Globus pallidus (tissue), 1 donor: ENCODE results near the gene HS3ST1.

Experiments used
- DNase-seq: peaks from one replicate; pipeline ENCODE4 v3.0.0-alpha.2; 2015; ENCODE audit warnings: low spot score

Gene HS3ST1

DNA sequence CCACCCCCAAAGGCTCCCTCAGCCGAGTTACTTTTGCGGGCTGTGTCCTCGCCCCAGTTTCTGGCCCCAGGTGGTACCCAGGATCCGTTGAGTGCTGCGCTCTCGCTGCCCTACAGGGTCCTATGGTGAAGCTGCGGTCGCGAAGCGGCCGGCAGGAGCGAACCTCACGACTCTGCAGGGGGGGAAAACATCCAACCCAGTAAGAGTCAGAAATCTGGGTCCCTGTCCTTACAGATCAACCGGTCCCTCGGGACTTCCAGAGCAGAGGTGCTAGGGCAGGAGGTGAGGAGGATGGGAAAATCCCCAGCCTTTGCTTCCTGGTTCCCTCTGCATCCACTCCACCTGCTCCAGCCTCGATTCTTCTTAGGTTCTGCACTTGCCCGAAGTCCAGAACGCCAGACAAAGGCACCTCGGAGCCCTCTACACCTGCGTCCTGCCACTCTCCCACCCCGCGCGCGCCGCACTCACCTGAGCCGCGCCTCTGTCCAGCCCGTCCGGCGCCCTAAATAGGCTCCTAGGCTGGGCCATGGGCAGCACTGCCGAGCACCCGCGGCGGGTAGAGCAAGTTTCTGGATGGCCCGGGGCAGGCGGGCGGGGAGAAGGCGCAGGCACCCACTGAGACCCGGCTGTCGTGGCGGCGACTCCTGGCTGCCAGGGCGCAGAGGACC is at the start of gene HS3ST1:
TSS of gene HS3ST1 (minus strand) at position 664 of the 668 bp plus-strand sequence. CDS start 28,889 bp downstream, outside the sequence.
- no peak for DNase-seq

GRCh38 chr4:11475871-11476270 is 47.2 kb upstream of the HS3ST1 start:
- no peak for DNase-seq

DNA sequence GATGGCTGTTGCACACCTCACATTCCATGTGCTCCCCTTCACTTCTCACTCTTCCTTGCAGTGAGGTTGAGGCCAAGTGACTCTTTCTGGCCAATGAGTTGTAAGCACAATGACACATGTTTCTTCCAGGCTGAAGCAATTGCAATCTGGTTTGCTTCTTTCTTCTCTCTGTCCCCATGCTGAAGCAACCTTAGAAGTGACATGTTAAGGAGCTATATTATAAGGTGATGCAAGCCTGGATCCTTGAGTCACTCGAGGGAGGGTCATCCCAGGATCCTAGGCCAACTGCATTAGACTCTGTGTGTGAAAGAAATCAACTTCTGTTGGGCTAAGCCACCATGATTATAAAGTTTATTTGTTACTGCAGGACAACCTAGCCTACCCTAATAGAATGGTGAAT is 45.5 kb upstream of the HS3ST1 start:
- no peak for DNase-seq

GRCh38 chr4:11472535-11472934 is 43.8 kb upstream of the HS3ST1 start:
- DNase-seq, result no peak

- DNase-seq, result peak; percentile 25
Measured at GRCh38 chr4:11471618-11472017, 42.9 kb upstream of the HS3ST1 start.

GRCh38 chr4:11471046-11471441 is 42.4 kb upstream of the HS3ST1 start:
- DNase-seq, result no peak

DNA sequence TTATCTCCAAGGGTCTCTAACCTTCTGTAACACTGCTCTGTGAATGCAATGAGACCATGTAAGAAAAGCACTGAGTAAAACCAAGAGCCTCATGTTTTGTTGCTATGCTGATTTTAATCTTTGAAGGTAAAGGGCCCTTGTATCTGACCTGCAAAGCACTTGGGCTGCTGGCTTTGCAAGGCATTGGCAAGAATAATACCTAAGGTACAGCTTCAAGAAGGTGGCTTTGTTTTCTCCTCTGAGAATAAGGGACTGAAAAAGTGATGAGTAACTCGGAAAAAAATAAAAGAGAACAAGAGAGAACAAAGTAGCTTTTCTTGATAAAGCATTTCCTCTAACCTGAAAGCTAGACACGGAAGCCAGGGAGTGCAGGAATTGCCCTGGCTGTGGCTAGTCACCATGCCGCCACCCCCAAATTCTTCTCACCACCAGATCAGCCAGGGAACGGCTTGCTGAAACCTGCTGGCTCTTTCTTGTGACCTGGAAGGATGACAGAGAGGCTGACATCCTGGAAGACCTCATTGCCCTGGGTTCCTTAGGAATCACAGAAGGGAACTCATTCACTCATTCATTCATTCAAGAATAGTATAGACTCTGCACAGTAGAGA is 41.8 kb upstream of the HS3ST1 start:
- DNase-seq, result no peak

- no peak for DNase-seq
Measured at GRCh38 chr4:11469650-11470437, 41.1 kb upstream of the HS3ST1 start.

GRCh38 chr4:11468901-11469300 is 40.2 kb upstream of the HS3ST1 start:
- no peak for DNase-seq

DNA sequence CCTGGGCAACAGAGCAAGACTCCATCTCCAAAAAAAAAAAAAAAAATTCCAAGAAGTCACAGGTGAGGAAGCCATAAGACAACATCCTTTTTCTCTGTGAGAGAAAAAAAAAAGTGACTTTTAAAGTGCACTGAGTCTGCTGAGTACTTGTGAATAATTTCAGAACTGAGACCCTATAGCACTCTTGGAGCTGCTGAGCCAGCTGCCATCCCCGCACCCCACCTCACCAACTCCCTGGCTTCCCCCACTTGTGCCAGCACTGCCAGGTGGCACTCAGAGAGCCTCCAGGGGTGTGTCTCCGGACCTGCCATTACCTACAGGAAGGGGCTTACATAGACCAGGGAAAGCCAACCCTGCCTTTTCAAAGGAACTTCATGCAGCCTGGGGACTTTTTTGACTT is 39.2 kb upstream of the HS3ST1 start:
- no peak for DNase-seq

DNA sequence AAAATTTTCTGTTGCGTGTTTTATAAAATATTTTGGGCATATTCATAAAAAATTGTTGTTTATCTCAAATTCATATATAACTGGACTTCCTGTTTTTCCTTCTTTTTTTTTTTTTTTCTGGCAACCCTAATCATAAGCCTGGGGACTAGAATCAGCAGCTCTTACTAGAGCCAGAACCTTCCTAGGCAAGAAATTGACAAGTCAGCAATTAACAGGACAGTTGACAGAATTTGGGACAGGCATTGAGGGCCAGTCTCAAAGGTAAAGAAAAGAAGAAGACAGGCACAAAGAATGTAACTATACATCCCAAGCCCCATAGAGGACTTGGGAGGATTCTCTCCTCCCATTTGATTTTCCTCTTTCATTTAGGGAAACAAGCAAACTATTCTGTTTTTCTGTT is 35.0 kb upstream of the HS3ST1 start:
- no peak for DNase-seq

GRCh38 chr4:11456401-11456800 is 27.7 kb upstream of the HS3ST1 start:
- no peak for DNase-seq

DNA sequence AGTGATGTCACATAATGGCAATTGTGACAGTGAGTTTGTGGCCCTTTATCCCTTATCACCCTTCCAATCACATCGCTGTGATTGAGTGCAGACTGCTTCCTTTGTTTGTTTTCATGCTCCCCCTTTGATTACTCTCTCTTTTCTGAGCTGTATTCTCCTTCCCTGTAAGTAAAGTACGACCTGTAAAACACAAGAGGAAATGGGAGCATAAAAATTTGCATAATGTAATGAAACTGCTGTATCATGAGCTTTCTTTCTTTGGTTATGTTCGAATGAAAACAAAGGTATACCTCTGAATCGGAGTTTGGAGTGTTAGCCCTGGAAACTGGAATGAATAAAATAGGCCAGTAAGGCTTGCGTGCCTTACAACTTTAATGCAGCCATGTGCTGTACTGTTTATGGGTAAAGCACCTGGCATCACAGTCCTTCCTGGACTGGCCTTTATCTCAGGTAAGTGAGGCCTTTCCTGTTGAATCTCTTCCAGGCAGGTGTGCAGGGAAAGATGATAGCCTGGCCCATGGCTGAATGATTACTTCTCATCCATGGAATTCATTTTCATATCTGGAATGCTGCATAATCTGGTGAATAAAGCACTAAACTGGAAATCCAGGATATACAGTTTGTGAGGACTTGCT is 26.6 kb upstream of the HS3ST1 start:
- DNase-seq, result no peak

DNA sequence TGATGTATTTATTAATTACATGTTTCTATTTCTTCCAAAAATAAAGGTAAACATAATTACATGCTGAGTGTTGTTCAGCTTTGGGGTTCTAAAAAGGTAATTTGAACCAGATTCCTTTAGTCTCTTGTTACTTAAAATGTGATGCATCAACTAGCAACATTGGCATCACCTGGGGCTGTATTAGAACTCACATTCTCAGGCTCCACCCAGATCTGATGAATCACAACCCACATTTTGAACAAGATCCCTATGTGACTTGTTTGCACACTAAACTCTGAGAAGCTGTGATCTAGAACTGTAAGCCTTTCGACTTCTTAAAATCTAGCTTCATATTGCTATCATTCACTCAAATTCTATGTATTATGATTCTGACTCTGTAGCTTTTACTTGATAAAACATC is 23.0 kb upstream of the HS3ST1 start:
- DNase-seq, result no peak

DNA sequence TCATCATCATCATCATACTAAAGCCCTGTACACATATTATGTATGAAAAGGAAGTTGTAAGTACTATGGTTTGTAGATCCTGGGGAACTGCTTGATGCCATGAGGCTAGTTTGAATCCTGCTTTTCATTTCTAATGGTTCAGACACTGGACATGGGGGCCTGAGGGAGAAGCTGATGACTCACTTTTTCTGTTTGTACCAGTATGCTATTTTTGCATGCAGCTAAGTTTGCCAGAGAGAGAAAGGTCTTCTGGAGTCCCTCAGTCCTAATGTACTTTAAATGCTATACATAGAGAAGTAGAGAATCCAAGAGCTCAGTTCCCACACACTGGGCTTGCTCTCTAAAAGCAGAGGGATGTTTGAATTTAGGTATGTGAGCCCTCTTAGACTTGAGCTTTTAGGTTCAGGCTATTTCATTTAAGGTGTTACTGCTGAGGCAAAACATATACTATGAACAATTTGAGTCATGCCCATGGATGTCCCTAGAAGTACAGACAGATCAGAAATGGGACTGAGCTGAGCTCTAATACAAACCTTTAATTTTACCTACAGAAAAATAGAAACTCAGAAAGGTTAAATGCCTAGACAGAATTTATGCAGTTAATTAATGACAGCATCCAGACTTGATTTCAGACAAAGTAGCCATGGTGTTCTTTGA is 17.6 kb upstream of the HS3ST1 start:
- no peak for DNase-seq

DNA sequence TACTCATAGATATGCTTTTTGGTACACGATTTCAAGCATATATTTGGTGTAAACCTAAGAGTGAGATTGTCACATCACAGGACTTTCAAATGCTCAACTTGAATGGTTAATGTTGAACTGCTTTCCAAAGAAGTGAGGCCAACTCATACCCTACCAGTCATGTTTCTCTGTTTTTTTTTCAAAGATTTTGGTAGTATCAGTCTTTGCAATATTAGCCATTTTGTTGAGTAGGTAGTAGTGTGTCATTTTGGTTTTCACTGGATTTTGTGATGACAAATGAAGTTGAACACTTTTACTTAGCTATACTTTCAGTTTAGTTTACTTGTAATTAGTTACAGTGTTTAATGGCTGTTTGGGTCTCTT is 12.5 kb upstream of the HS3ST1 start:
- DNase-seq, result no peak

DNA sequence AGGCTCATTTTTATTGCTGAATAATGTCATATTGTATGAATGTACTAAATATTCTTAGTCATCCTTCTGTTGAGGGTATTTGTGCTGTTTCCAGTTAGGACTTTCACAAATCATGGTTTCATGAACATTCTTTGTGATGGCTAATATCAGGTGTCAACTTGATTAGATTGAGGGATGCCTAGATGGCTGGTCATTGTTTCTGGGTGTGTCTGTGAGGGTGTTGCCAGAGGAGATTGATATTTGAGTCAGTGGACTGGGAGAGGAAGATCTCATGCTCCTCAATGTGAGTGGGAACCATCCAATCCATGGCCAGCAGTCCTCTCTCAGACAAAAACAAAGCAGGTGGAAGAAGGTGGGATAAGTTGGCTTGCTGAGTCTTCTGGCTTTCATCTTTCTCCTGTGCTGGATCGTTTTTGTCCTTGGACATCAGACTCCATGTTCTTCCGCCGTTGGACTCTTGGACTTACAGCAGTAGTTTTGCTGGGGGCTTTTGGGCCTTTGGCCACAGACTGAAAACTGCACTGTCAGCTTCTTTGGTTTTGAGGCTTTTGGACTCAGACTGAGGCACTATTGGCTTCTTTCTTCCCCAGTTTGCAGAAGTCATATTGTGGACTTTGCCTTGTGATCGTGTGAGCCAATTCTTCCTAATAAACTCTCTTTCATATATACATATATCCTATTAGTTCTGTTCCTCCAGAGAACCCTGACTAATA is 11.9 kb upstream of the HS3ST1 start:
- no peak for DNase-seq

DNA sequence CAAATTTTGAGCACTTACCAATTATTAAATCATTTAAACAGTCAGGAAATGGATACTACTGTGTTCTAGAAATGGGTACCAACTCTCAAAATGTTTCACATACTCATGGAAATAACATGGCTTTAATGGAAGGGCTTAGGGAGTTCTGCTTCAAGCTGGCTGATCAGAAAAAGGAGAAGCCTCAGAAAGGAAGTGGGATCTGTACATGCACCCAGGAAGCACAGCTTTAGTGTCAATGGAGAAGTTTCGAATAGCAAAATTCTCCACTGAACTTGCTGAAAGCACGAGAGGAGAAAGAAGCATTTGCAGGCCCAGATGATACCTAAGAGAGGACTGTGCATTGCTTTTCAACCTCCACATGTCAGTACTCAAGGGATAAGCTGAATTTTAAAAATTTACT is 11.1 kb upstream of the HS3ST1 start:
- peak; percentile 56 for DNase-seq

DNA sequence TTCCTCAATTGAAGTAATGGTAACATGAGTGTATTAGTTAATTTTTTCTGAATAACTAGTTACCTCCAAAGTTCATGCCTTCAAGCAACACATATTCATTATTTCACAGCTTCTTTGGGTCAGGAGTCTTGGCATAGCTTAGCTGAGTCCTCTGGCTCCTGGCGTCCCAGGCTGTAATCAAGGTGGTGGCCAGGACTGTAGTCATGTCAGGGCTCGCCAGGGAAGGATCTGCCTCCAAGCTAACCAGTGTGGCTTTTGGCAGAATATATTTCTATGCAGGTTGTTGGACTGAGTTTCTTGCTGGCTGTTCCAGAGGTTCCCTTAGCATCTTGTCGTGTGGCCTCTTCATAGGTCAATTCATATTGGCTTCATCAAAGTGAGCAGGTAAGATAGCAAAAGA is 10.0 kb upstream of the HS3ST1 start:
- DNase-seq, result no peak

DNA sequence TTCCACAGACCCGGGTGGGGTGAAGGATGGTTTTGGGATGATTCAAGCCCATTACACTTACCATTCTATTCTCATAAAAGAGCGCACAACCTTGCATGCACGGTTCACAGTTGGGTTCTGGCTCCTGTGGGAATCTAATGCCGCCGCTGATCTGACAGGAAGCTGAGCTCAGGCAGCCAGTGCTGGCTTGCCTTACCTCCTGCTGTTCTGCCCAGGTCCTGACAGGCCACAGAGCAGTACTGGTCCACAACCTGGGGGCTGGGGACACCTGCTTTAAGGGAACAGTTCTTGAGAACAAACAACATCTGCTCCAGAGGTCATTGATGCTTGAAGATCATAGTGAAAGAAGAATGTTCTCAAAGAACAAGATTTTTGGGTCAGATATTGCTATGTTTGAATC is 8.0 kb upstream of the HS3ST1 start:
- no peak for DNase-seq

DNA sequence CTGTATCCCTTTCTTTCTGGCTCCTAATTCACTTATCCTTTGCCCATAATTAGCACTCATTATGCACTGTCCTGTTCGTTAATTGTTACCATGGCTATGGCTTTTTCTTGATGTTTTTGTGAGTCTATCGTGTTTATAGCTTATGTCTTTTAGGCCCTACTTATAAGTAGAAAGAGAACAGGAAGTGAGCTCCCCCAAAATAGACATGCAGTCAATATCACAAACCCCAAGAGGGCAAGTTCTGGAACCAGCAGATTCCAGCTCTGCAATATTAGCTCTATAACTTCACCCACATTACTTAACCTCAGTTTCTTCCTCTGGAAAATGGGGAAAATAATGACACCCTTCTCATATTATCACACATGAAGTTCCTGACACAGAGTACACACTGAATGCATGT is 7.4 kb upstream of the HS3ST1 start:
- DNase-seq, result no peak

DNA sequence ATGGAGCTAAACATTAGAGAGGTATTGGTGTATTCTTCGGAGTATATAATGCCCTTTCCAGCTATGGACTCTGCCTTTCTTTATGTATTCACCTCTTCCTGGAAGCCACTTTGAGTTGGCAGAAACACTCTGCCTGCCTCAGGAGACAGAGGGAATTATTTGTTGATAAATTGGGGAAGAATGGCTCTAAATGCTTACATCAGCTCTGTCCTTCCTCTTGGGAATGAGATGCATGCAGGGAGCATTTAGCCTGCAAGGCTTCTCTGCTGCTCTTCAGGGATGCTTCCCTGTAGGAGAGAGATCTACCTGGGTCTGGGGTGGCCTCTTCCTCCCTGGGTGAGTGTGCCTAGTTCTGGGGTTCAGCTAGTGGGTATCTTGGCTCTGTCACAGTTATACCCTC is 6.9 kb upstream of the HS3ST1 start:
- no peak for DNase-seq
